Measurements from ENCODE around the gene TMEM106B.
"Not testable (repeated sequence)": the region's sequence is repeated elsewhere in the genome, so short reads cannot be mapped to it uniquely, and the experiment has no call there.

The TMEM106B gene

GRCh38 chr7:12211054-12211710, at the start of gene TMEM106B:
Gene TMEM106B, plus strand, starts transcription at chr7:12211294. Its CDS starts 3,517 bp downstream, at chr7:12214811.
- peaks cover 17% of the 10 kb centered on the region for H3K36me3 Mint-ChIP-seq (ENCODE audit: low read depth)
- peak within 1 kb of the TSS; percentile 97 for H3K4me3 Mint-ChIP-seq
- DNase-seq (peak; percentile 97), ATAC-seq (peak; percentile 98)
- H3K9me3 Mint-ChIP-seq: no peaks in the 10 kb centered on the region
- peaks cover 38% of the 10 kb centered on the region for H3K4me1 Mint-ChIP-seq
- peak within 1 kb of the TSS; percentile 97 for H3K27ac Mint-ChIP-seq
- H3K27me3 Mint-ChIP-seq: peaks cover 5% of the 10 kb centered on the region

GRCh38 chr7:12162415-12163113, 48.5 kb upstream of the TMEM106B start:
- Mint-ChIP-seq H3K36me3 (ENCODE audit: low read depth) (peaks cover 2% of the 10 kb centered on the region), H3K27me3 (no peaks in the 10 kb centered on the region), H3K9me3 (peaks cover 27% of the 10 kb centered on the region), H3K27ac (no peak overlapping the region), H3K4me3 (no peak overlapping the region), H3K4me1 (no peaks in the 10 kb centered on the region)
- ATAC-seq (no peak), DNase-seq (no peak)

- peaks cover 48% of the 10 kb centered on the region for H3K9me3 Mint-ChIP-seq
- not testable (repeated sequence) for DNase-seq, H3K27ac Mint-ChIP-seq, ATAC-seq, H3K4me3 Mint-ChIP-seq, H3K27me3 Mint-ChIP-seq
- H3K36me3 Mint-ChIP-seq (ENCODE audit: low read depth): peaks cover 15% of the 10 kb centered on the region
- H3K4me1 Mint-ChIP-seq: peaks cover 21% of the 10 kb centered on the region
These were observed 43.0 kb upstream of the TMEM106B start for GRCh38 chr7:12168065-12168464.

GRCh38 chr7:12169981-12170820, 40.9 kb upstream of the TMEM106B start:
- Mint-ChIP-seq H3K36me3 (ENCODE audit: low read depth) (peaks cover 15% of the 10 kb centered on the region), H3K4me1 (peaks cover 26% of the 10 kb centered on the region), H3K9me3 (peaks cover 40% of the 10 kb centered on the region), H3K27ac (peak overlapping the region; percentile 27)
- H3K4me3 Mint-ChIP-seq, ATAC-seq, H3K27me3 Mint-ChIP-seq: not testable (repeated sequence)
- peak; percentile 14 for DNase-seq

GRCh38 chr7:12173671-12174070, 37.4 kb upstream of the TMEM106B start:
- H3K4me1 Mint-ChIP-seq: peaks cover 26% of the 10 kb centered on the region
- DNase-seq: no peak
- H3K27me3 Mint-ChIP-seq: no peaks in the 10 kb centered on the region
- no peak overlapping the region for H3K4me3 Mint-ChIP-seq
- no peak overlapping the region for H3K27ac Mint-ChIP-seq
- H3K9me3 Mint-ChIP-seq: peaks cover 14% of the 10 kb centered on the region
- no peak for ATAC-seq
- peaks cover 8% of the 10 kb centered on the region for H3K36me3 Mint-ChIP-seq (ENCODE audit: low read depth)

GRCh38 chr7:12174931-12175330, 36.2 kb upstream of the TMEM106B start:
- Mint-ChIP-seq H3K4me1 (peaks cover 18% of the 10 kb centered on the region), H3K27me3 (no peaks in the 10 kb centered on the region), H3K36me3 (ENCODE audit: low read depth) (no peaks in the 10 kb centered on the region), H3K4me3 (no peak overlapping the region), H3K27ac (no peak overlapping the region), H3K9me3 (peaks cover 3% of the 10 kb centered on the region)
- ATAC-seq: peak; percentile 43
- no peak for DNase-seq

GRCh38 chr7:12178317-12178716, 32.8 kb upstream of the TMEM106B start:
- no peak overlapping the region for H3K4me3 Mint-ChIP-seq
- H3K36me3 Mint-ChIP-seq (ENCODE audit: low read depth): no peaks in the 10 kb centered on the region
- peaks cover 5% of the 10 kb centered on the region for H3K4me1 Mint-ChIP-seq
- no peak for ATAC-seq
- H3K27ac Mint-ChIP-seq: no peak overlapping the region
- peaks cover 3% of the 10 kb centered on the region for H3K9me3 Mint-ChIP-seq
- no peaks in the 10 kb centered on the region for H3K27me3 Mint-ChIP-seq
- no peak for DNase-seq

GRCh38 chr7:12194426-12194825, 16.7 kb upstream of the TMEM106B start:
- Mint-ChIP-seq H3K4me1 (no peaks in the 10 kb centered on the region), H3K27ac (no peak overlapping the region), H3K27me3 (no peaks in the 10 kb centered on the region), H3K4me3 (no peak overlapping the region), H3K9me3 (no peaks in the 10 kb centered on the region), H3K36me3 (ENCODE audit: low read depth) (no peaks in the 10 kb centered on the region)
- DNase-seq (no peak), ATAC-seq (no peak)

- no peak overlapping the region for H3K4me3 Mint-ChIP-seq
- no peak for ATAC-seq
- H3K27me3 Mint-ChIP-seq: no peaks in the 10 kb centered on the region
- H3K9me3 Mint-ChIP-seq: no peaks in the 10 kb centered on the region
- H3K4me1 Mint-ChIP-seq: no peaks in the 10 kb centered on the region
- H3K36me3 Mint-ChIP-seq (ENCODE audit: low read depth): no peaks in the 10 kb centered on the region
- no peak for DNase-seq
- no peak overlapping the region for H3K27ac Mint-ChIP-seq
These were observed 14.7 kb upstream of the TMEM106B start for GRCh38 chr7:12196386-12196785.

- no peaks in the 10 kb centered on the region for H3K36me3 Mint-ChIP-seq (ENCODE audit: low read depth)
- DNase-seq (no peak), ATAC-seq (no peak)
- no peak overlapping the region for H3K4me3 Mint-ChIP-seq
- no peaks in the 10 kb centered on the region for H3K27me3 Mint-ChIP-seq
- no peak overlapping the region for H3K27ac Mint-ChIP-seq
- no peaks in the 10 kb centered on the region for H3K4me1 Mint-ChIP-seq
- H3K9me3 Mint-ChIP-seq: no peaks in the 10 kb centered on the region
These were observed 11.7 kb upstream of the TMEM106B start for GRCh38 chr7:12199363-12199762.

GRCh38 chr7:12207046-12207445, 4.0 kb upstream of the TMEM106B start:
- Mint-ChIP-seq H3K4me1 (peaks cover 13% of the 10 kb centered on the region), H3K27ac (no peak overlapping the region), H3K27me3 (peaks cover 5% of the 10 kb centered on the region), H3K36me3 (ENCODE audit: low read depth) (no peaks in the 10 kb centered on the region), H3K9me3 (no peaks in the 10 kb centered on the region), H3K4me3 (no peak overlapping the region)
- DNase-seq (no peak), ATAC-seq (no peak)

- no peak overlapping the region for H3K4me3 Mint-ChIP-seq
- H3K27ac Mint-ChIP-seq: no peak overlapping the region
- H3K4me1 Mint-ChIP-seq: peaks cover 31% of the 10 kb centered on the region
- H3K27me3 Mint-ChIP-seq: peaks cover 5% of the 10 kb centered on the region
- H3K9me3 Mint-ChIP-seq: no peaks in the 10 kb centered on the region
- ATAC-seq: no peak
- H3K36me3 Mint-ChIP-seq (ENCODE audit: low read depth): peaks cover 3% of the 10 kb centered on the region
- DNase-seq: no peak
These were observed 1.9 kb upstream of the TMEM106B start for GRCh38 chr7:12209221-12209620.

- Mint-ChIP-seq H3K27me3 (peaks cover 5% of the 10 kb centered on the region), H3K4me1 (peaks cover 38% of the 10 kb centered on the region), H3K4me3 (peak overlapping the region; percentile 97), H3K36me3 (ENCODE audit: low read depth) (peaks cover 11% of the 10 kb centered on the region), H3K27ac (peak overlapping the region; percentile 97), H3K9me3 (no peaks in the 10 kb centered on the region)
- DNase-seq: peak; percentile 37
- peak; percentile 18 for ATAC-seq
These were observed 678 bp upstream of the TMEM106B start for GRCh38 chr7:12210179-12211053.

Measured in activated naive CD8-positive, alpha-beta T cell treated with anti-CD3 and anti-CD28 coated beads, Interleukin-2, amount 50 U/mL, for 24 hours (primary cell).